ENCODE results near the gene ZNF804B.

Gene ZNF804B

GRCh38 chr7:89027781-89028180 lies 268.3 kb downstream of the ZNF804B start:
- POLR2A ChIA-PET, result no interaction called here
- Histone ChIP-seq H3K36me3 (ENCODE audit: control insufficient read depth in 2 of 2, insufficient read depth in 1 of 2, low read length in 2 of 2) (no peaks in the 10 kb centered on the region), H3K9me3 (ENCODE audit: control insufficient read depth, insufficient read depth, low read depth, low read length) (no peaks in the 10 kb centered on the region), H3K27ac (ENCODE audit: extremely low read depth, low read depth, low read length) (no peak overlapping the region), H3K4me3 (ENCODE audit: low read depth, low read length) (no peak overlapping the region), H3K4me1 (ENCODE audit: control insufficient read depth, insufficient read depth, low read length) (no peaks in the 10 kb centered on the region)
- CTCF ChIA-PET, result no interaction called here
- TF ChIP-seq ZNF785 (tag by site-specific recombination; IDR thresholded peaks at IDR 0.05) (no peak), GLIS1 (tag by site-specific recombination; IDR thresholded peaks at IDR 0.05) (no peak), ZNF610 (tag by site-specific recombination; IDR thresholded peaks at IDR 0.05; ENCODE audit: borderline replicate concordance) (no peak)
- TF ChIP-seq, protein P1, sequence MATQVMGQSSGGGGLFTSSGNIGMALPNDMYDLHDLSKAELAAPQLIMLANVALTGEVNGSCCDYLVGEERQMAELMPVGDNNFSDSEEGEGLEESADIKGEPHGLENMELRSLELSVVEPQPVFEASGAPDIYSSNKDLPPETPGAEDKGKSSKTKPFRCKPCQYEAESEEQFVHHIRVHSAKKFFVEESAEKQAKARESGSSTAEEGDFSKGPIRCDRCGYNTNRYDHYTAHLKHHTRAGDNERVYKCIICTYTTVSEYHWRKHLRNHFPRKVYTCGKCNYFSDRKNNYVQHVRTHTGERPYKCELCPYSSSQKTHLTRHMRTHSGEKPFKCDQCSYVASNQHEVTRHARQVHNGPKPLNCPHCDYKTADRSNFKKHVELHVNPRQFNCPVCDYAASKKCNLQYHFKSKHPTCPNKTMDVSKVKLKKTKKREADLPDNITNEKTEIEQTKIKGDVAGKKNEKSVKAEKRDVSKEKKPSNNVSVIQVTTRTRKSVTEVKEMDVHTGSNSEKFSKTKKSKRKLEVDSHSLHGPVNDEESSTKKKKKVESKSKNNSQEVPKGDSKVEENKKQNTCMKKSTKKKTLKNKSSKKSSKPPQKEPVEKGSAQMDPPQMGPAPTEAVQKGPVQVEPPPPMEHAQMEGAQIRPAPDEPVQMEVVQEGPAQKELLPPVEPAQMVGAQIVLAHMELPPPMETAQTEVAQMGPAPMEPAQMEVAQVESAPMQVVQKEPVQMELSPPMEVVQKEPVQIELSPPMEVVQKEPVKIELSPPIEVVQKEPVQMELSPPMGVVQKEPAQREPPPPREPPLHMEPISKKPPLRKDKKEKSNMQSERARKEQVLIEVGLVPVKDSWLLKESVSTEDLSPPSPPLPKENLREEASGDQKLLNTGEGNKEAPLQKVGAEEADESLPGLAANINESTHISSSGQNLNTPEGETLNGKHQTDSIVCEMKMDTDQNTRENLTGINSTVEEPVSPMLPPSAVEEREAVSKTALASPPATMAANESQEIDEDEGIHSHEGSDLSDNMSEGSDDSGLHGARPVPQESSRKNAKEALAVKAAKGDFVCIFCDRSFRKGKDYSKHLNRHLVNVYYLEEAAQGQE (tag by site-specific recombination; IDR thresholded peaks at IDR 0.05), result no peak

DNA sequence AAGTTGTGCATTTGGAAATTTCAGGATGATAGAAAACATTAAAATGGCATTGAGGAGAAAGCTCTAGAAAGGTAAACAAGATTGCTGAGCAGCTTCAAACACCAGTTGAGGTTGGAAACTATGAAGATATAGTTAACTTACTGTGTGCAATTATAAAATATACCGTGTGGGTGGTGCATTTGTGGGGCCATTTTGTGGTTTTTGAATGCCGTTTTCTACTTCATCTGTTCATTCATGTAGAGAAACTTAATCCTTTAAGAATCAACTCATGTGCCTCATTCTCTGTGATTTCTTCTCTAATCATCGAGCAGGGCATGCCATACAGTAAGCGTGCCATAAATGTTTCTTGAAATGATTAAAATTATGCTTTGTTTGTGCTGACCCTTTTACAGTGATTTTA lies 268.8 kb downstream of the ZNF804B start:
- POLR2A ChIA-PET, result no interaction called here
- H3K4me1 ChIP-seq (ENCODE audit: control insufficient read depth, insufficient read depth, low read length), result no peaks in the 10 kb centered on the region
- no peaks in the 10 kb centered on the region for H3K9me3 ChIP-seq (ENCODE audit: control insufficient read depth, insufficient read depth, low read depth, low read length)
- no peak overlapping the region for H3K27ac ChIP-seq (ENCODE audit: extremely low read depth, low read depth, low read length)
- no peaks in the 10 kb centered on the region for H3K36me3 ChIP-seq (ENCODE audit: control insufficient read depth in 2 of 2, insufficient read depth in 1 of 2, low read length in 2 of 2)
- CTCF ChIA-PET, result no interaction called here
- no peak overlapping the region for H3K4me3 ChIP-seq (ENCODE audit: low read depth, low read length)
- no peak for TF ChIP-seq ZNF548 (tag by site-specific recombination; IDR thresholded peaks at IDR 0.05)
- TF ChIP-seq IKZF3 (tag by site-specific recombination; IDR thresholded peaks at IDR 0.05), result no peak
- TF ChIP-seq ZNF280C (tag by site-specific recombination; IDR thresholded peaks at IDR 0.05), result no peak
- no peak for TF ChIP-seq ZNF830 (tag by site-specific recombination; IDR thresholded peaks at IDR 0.05; ENCODE audit: low read depth)
- TF ChIP-seq BCL11B (tag by site-specific recombination; IDR thresholded peaks at IDR 0.05; ENCODE audit: low read depth), result no peak
- no peak for TF ChIP-seq ZNF324 (tag by site-specific recombination; IDR thresholded peaks at IDR 0.05)
- TF ChIP-seq ELK4 (IDR thresholded peaks at IDR 0.05; ENCODE audit: borderline replicate concordance, low read depth, low read length), result no peak
- no peak for TF ChIP-seq ZNF341 (tag by site-specific recombination; IDR thresholded peaks at IDR 0.05; ENCODE audit: low read depth)

DNA sequence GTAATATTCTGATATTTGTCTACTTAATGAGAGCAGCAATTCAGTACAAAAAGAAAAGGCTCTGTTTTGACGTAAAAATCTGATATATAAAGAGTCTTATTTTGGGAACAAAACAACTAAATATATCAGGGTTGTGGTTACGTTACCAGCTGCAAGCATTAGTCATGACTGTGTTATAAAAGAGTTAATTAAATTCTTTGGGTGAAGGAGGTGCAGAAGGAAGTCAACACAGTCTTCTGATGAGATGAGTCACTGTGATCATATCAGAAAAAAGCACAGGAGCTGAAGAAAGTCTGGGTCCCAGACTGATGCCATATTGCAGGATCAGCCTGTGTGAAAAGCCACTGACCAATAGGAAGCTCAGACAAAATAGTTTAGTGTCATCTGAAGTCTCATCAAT lies 270.4 kb downstream of the ZNF804B start:
- H3K4me3 ChIP-seq (ENCODE audit: low read depth, low read length), result no peak overlapping the region
- TF ChIP-seq ZNF561 (tag by site-specific recombination; IDR thresholded peaks at IDR 0.05; ENCODE audit: borderline replicate concordance), result no peak
- TF ChIP-seq, protein P2, sequence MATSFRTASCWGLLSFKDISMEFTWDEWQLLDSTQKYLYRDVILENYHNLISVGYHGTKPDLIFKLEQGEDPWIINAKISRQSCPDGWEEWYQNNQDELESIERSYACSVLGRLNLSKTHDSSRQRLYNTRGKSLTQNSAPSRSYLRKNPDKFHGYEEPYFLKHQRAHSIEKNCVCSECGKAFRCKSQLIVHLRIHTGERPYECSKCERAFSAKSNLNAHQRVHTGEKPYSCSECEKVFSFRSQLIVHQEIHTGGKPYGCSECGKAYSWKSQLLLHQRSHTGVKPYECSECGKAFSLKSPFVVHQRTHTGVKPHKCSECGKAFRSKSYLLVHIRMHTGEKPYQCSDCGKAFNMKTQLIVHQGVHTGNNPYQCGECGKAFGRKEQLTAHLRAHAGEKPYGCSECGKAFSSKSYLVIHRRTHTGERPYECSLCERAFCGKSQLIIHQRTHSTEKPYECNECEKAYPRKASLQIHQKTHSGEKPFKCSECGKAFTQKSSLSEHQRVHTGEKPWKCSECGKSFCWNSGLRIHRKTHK (tag by site-specific recombination; IDR thresholded peaks at IDR 0.05), result no peak
- no peak for TF ChIP-seq CTCF (tag by site-specific recombination; IDR thresholded peaks at IDR 0.05)
- H3K4me1 ChIP-seq (ENCODE audit: control insufficient read depth, insufficient read depth, low read length), result no peaks in the 10 kb centered on the region
- ChIA-PET CTCF (interaction anchor here (0.7 kb wide), 1 partner anchor 596 kb away, joined by 3 read pairs; no protein-coding TSS in a partner anchor), POLR2A (no interaction called here)
- no peaks in the 10 kb centered on the region for H3K9me3 ChIP-seq (ENCODE audit: control insufficient read depth, insufficient read depth, low read depth, low read length)
- H3K27ac ChIP-seq (ENCODE audit: extremely low read depth, low read depth, low read length), result no peak overlapping the region
- no peaks in the 10 kb centered on the region for H3K36me3 ChIP-seq (ENCODE audit: control insufficient read depth in 2 of 2, insufficient read depth in 1 of 2, low read length in 2 of 2)

Measured in HEK293 (cell line).